Keratinocyte (primary cell): Measurements from ENCODE around the gene MIGA1. TPM values are rescaled to one million over a fixed set of nuclear protein-coding genes. Genes with fewer than 3 reads are reported as not detected.

Experiments
- DNase-seq: peaks from one replicate; pipeline ENCODE4 v3.0.0-alpha.2; 2011; ENCODE audit warnings: low read depth, missing footprints, low spot score
- FAIRE-seq: peaks from 2 replicates; lab custom pipeline; 2011; peaks lifted over from hg19 to GRCh38; lab: Jason Lieb, UNC
- H2AFZ ChIP-seq: 2 replicates; pipeline ENCODE4 v1.6.0; 2012; ENCODE audit warnings: low read length, control low read depth, inconsistent platforms; ENCODE audit not compliant: control insufficient read depth
- H3K27ac ChIP-seq: 2 replicates; pipeline ENCODE4 v1.5.1; 2011; ENCODE audit warnings: low read length; ENCODE audit not compliant: control insufficient read depth, insufficient read depth
- H3K27me3 ChIP-seq: 3 replicates; pipeline ENCODE4 v1.6.0; 2011; ENCODE audit warnings: low read length; ENCODE audit not compliant: control insufficient read depth, insufficient read depth; ENCODE audit errors: extremely low read depth
- H3K36me3 ChIP-seq, 2 experiments: 2 replicates in 1 of 2; 3 replicates in 1 of 2; pipeline ENCODE4 v1.5.1; 2011; ENCODE audit warnings: low read length in 2 of 2, mild to moderate bottlenecking in 1 of 2; ENCODE audit not compliant: control insufficient read depth in 2 of 2, insufficient read depth in 2 of 2; ENCODE audit errors: extremely low read depth in 1 of 2
- H3K4me1 ChIP-seq: 3 replicates; pipeline ENCODE4 v1.5.1; 2011; ENCODE audit warnings: low read length; ENCODE audit not compliant: control insufficient read depth, insufficient read depth; ENCODE audit errors: extremely low read depth
- H3K4me2 ChIP-seq: 3 replicates; pipeline ENCODE4 v1.6.0; 2011; ENCODE audit warnings: low read depth, low read length; ENCODE audit not compliant: control insufficient read depth, insufficient read depth; ENCODE audit errors: extremely low read depth
- H3K4me3 ChIP-seq, 3 experiments: fragments of 200-600 bp in 1 of 3; sonication (generic) in 1 of 3; 2 replicates in 2 of 3; 3 replicates in 1 of 3; pipeline ENCODE4 v1.5.1; 2011 to 2016; ENCODE audit warnings: low read length in 3 of 3, mild to moderate bottlenecking in 3 of 3, control low read depth in 2 of 3, inconsistent platforms in 1 of 3, low read depth in 1 of 3, mixed read lengths in 1 of 3, mixed run types in 1 of 3, moderate library complexity in 1 of 3; ENCODE audit not compliant: control insufficient read depth in 2 of 3, insufficient read depth in 2 of 3; ENCODE audit errors: extremely low read depth in 1 of 3
- H3K79me2 ChIP-seq: 2 replicates; pipeline ENCODE4 v1.6.0; 2012; ENCODE audit warnings: low read length; ENCODE audit not compliant: control insufficient read depth, insufficient read depth
- H3K9ac ChIP-seq: 3 replicates; pipeline ENCODE4 v1.6.0; 2011; ENCODE audit warnings: low read length; ENCODE audit not compliant: control insufficient read depth, insufficient read depth; ENCODE audit errors: extremely low read depth
- H3K9me1 ChIP-seq: 3 replicates; pipeline ENCODE4 v1.6.0; 2011; ENCODE audit warnings: low read length; ENCODE audit not compliant: control insufficient read depth, insufficient read depth; ENCODE audit errors: extremely low read depth
- H3K9me3 ChIP-seq: 2 replicates; pipeline ENCODE4 v1.5.1; 2012; ENCODE audit warnings: low read depth, low read length; ENCODE audit not compliant: control insufficient read depth
- H4K20me1 ChIP-seq: 3 replicates; pipeline ENCODE4 v1.6.0; 2011; ENCODE audit warnings: low read length; ENCODE audit not compliant: control insufficient read depth, insufficient read depth; ENCODE audit errors: extremely low read depth
- EZH2 ChIP-seq: IDR thresholded peaks from one replicate; pipeline ENCODE4 v1.6.1; 2012; ENCODE audit warnings: inconsistent platforms, mild to moderate bottlenecking, low read length, moderate library complexity
- dilution Hi-C: fragments of 300-500 bp; cut with MboI; formaldehyde crosslinking; loops from one replicate; pipeline ENCODE4 v1.7.0; 2020; ENCODE audit warnings: low sequenced_read_pairs; ENCODE audit not compliant: extremely low pct_ligation_motif_present
- polyA plus RNA-seq, 5 experiments: library from polyadenylated mRNA; depleted of rRNA in 3 of 5; stranded (reverse) in 3 of 5; stranded (forward) in 1 of 5; unstranded in 1 of 5; fragments of >200 nt; gene quantifications; 1 replicate in 1 of 5; 2 replicates in 3 of 5; 3 replicates in 1 of 5; pipeline versions ENCODE4 v1.2.1 to v1.2.3, GENCODE V29; 2011 to 2012; ENCODE audit warnings: missing spikeins in 2 of 5, low read depth in 1 of 5, low replicate concordance in 1 of 5
- TF ChIP-seq, protein P1 (sequence below), 3 experiments: IDR thresholded peaks in 1 of 3; conservative IDR thresholded peaks in 1 of 3; optimal IDR thresholded peaks in 1 of 3; 2 replicates in 2 of 3; 3 replicates in 1 of 3; pipeline versions ENCODE3 to v1.5.1; 2011; ENCODE audit warnings: low read length in 3 of 3, mild to moderate bottlenecking in 3 of 3, moderate library complexity in 2 of 3, control low read depth in 1 of 3, inconsistent platforms in 1 of 3; ENCODE audit not compliant: insufficient read depth in 2 of 3; ENCODE audit errors: extremely low read depth in 1 of 3

Gene MIGA1
- polyA plus RNA-seq, 1 donor (not counting 4 experiments of a cell fraction or from before 2014, with no cell fraction given) = 8.5 TPM

DNA sequence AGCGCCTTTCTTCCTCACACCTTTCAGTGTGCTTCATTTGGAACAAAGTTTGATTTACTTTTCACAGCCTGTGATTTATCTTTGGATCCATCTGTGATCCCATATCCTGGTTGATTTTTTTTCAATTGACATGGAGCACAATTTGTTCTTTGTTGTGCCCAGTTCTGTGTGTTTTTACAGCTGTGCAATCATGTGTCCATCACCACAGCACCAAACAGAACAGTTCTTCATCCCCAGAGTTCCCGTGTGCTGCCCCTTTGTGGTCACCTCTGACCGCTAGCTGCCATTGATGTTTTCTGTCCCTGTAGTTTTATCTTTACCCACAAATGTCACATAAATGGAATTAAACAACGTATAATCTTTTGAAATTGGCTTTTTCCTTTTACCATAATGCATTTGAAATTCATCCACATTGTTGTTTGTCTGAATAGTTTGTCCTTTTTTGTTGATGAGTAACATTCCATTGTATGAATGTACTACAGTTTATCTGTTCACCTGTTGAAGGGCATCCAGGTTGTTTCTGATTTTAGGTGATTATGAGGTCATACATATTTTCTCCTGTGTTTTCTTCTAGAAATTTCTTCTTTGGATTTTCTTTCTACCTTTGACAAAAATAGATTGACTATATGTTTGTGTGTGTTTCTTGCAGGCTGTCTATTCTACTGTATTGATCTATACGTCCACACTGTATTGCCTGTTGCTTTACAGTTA lies 17.4 kb downstream of the MIGA1 start:
- no peak overlapping the region for H2AFZ ChIP-seq

DNA sequence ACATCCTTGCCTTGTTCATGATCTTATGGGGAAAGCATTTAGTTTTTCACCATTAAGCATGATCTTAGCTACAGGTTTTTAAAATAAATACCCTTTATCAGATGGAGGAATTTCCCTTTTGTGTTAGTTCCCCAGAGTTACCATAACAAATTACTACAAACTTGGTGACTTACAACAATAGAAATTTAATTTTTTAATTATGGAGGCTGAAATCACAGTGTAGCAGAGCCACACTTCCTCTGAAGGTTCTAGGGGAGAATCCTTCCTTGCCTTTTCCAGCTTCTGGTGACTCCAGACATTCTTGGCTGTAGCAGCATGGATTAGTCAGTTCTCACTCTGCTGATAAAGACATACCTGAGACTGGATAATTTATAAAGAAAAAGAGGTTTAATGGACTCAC lies 18.5 kb downstream of the MIGA1 start:
- no peak overlapping the region for H3K4me3 ChIP-seq
- TF ChIP-seq EZH2 = no peak
- TF ChIP-seq, protein P1, sequence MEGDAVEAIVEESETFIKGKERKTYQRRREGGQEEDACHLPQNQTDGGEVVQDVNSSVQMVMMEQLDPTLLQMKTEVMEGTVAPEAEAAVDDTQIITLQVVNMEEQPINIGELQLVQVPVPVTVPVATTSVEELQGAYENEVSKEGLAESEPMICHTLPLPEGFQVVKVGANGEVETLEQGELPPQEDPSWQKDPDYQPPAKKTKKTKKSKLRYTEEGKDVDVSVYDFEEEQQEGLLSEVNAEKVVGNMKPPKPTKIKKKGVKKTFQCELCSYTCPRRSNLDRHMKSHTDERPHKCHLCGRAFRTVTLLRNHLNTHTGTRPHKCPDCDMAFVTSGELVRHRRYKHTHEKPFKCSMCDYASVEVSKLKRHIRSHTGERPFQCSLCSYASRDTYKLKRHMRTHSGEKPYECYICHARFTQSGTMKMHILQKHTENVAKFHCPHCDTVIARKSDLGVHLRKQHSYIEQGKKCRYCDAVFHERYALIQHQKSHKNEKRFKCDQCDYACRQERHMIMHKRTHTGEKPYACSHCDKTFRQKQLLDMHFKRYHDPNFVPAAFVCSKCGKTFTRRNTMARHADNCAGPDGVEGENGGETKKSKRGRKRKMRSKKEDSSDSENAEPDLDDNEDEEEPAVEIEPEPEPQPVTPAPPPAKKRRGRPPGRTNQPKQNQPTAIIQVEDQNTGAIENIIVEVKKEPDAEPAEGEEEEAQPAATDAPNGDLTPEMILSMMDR (optimal IDR thresholded peaks at IDR 0.05 in 1 of 3, IDR thresholded peaks at IDR 0.05 in 1 of 3, conservative IDR thresholded peaks at IDR 0.05 in 1 of 3; ENCODE audit: extremely low read depth in 1 of 3, insufficient read depth in 2 of 3, low read length in 3 of 3) = no peak
- FAIRE-seq (no peak), DNase-seq (no peak)
- H3K9ac ChIP-seq = no peak overlapping the region
- no peaks in the 10 kb centered on the region for H3K27me3 ChIP-seq
- H3K4me1 ChIP-seq = no peaks in the 10 kb centered on the region
- dilution Hi-C loops = no loop called here
- H3K79me2 ChIP-seq = no peaks in the 10 kb centered on the region
- no peak overlapping the region for H3K4me2 ChIP-seq
- H3K9me3 ChIP-seq = no peaks in the 10 kb centered on the region
- H3K9me1 ChIP-seq = no peaks in the 10 kb centered on the region
- H3K27ac ChIP-seq = no peak overlapping the region
- no peaks in the 10 kb centered on the region for H4K20me1 ChIP-seq
- no peak overlapping the region for H2AFZ ChIP-seq
- peaks cover 0 to 2% of the 10 kb centered on the region in 2 experiments for H3K36me3 ChIP-seq

More for the DNA sequence above, 17.4 kb downstream of the MIGA1 start:
- H3K79me2 ChIP-seq = no peaks in the 10 kb centered on the region
- H3K36me3 ChIP-seq = peaks cover 0 to 2% of the 10 kb centered on the region in 2 experiments
- DNase-seq (no peak), FAIRE-seq (no peak)
- H3K4me2 ChIP-seq = no peak overlapping the region
- H3K27me3 ChIP-seq = no peaks in the 10 kb centered on the region
- no peaks in the 10 kb centered on the region for H3K9me3 ChIP-seq
- H3K9ac ChIP-seq = no peak overlapping the region
- no peak overlapping the region for H3K4me3 ChIP-seq
- dilution Hi-C loops = no loop called here
- H3K27ac ChIP-seq = no peak overlapping the region
- TF ChIP-seq, protein P1 (optimal IDR thresholded peaks at IDR 0.05 in 1 of 3, IDR thresholded peaks at IDR 0.05 in 1 of 3, conservative IDR thresholded peaks at IDR 0.05 in 1 of 3; ENCODE audit: extremely low read depth in 1 of 3, insufficient read depth in 2 of 3, low read length in 3 of 3) = no peak
- no peak for TF ChIP-seq EZH2
- no peaks in the 10 kb centered on the region for H3K9me1 ChIP-seq
- no peaks in the 10 kb centered on the region for H3K4me1 ChIP-seq
- no peaks in the 10 kb centered on the region for H4K20me1 ChIP-seq
